Activated CD4-positive, alpha-beta memory T cell treated with anti-CD3 and anti-CD28 coated beads for 36 hours (primary cell): ENCODE data around the gene AHNAK2. TPM values are rescaled to one million over a fixed set of nuclear protein-coding genes. Genes with fewer than 3 reads are reported as not detected.
"Not testable (repeated sequence)": the region's sequence is repeated elsewhere in the genome, so short reads cannot be mapped to it uniquely, and the experiment has no call there.

Experiments
- CTCF ChIA-PET: fragments of 350-600 bp; sonication (Branson Sonifier 250); formaldehyde crosslinking; loops from one replicate; lab custom pipeline; 2021; ENCODE audit warnings: antibody characterized with exemption, inconsistent platforms; lab: Charles Lee
- POLR2A ChIA-PET: fragments of 350-600 bp; sonication (Branson Sonifier 250); formaldehyde crosslinking; loops from one replicate; lab custom pipeline; 2021; ENCODE audit warnings: antibody characterized with exemption; lab: Charles Lee
- DNase-seq: peaks from one replicate; pipeline ENCODE4 v3.0.0-alpha.2; 2020
- H3K27ac Mint-ChIP-seq: one replicate; pipeline ENCODE4 v1.8.0; 2021; ENCODE audit warnings: mixed read lengths
- H3K27me3 Mint-ChIP-seq: one replicate; pipeline ENCODE4 v1.8.0; 2021; ENCODE audit warnings: mixed read lengths
- H3K36me3 Mint-ChIP-seq: one replicate; pipeline ENCODE4 v1.8.0; 2021; ENCODE audit warnings: mixed read lengths
- H3K4me1 Mint-ChIP-seq: one replicate; pipeline ENCODE4 v1.8.0; 2021; ENCODE audit warnings: low read depth, mixed read lengths
- H3K4me3 Mint-ChIP-seq: one replicate; pipeline ENCODE4 v1.8.0; 2021; ENCODE audit warnings: mild to moderate bottlenecking, mixed read lengths
- H3K9me3 Mint-ChIP-seq: one replicate; pipeline ENCODE4 v1.8.0; 2021; ENCODE audit warnings: mixed read lengths
- intact Hi-C: fragments of 100-400 bp; cut with micrococcal nuclease; formaldehyde crosslinking; loops from one replicate; pipeline ENCODE4 v1.15.1; 2023
- total RNA-seq, 2 experiments: library from RNA; stranded (reverse); gene quantifications; one replicate each; pipeline ENCODE4 v1.2.3, GENCODE V29; 2021

Gene AHNAK2
- total RNA-seq, 2 experiments from 2014 or later, result 0.02 to 0.05 TPM

DNA sequence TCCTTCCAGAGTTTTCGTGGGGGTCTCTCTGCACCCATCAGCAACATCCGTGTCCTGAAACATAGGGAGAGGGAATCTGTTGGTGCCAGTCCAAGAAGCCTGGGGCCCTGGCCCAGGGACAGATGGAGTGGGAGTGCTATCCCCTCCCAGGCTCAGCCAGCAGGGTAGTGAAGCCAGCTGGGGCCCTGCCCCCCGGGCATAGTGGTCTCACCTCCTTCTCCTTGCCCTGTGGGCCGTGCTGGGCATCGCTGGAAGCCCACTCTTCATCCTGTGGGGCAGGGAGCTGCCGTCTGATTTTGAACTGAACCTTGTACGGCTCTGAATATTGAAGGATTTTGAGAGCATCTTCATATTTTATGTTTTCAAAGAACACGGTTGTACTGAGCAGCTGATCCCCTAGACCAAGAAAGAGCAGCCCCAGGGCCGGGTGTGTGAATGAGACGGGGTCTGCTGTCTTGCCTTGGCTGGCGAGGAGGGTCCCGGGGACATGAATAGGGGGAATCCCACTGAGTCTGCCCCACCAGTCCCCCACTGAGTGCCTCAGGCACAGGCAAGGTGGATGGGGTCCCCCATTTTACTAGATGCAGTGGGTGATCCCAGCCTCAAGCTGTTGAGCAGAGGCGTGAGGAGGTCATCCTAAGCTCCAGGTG, 23.3 kb downstream of the AHNAK2 start:
- intact Hi-C loops, result no loop called here
- Mint-ChIP-seq H3K4me3 (no peak overlapping the region), H3K4me1 (no peaks in the 10 kb centered on the region), H3K27ac (no peak overlapping the region), H3K9me3 (no peaks in the 10 kb centered on the region), H3K27me3 (peaks cover 17% of the 10 kb centered on the region), H3K36me3 (no peaks in the 10 kb centered on the region)
- ChIA-PET CTCF (no interaction called here), POLR2A (no interaction called here)
- no peak for DNase-seq

DNA sequence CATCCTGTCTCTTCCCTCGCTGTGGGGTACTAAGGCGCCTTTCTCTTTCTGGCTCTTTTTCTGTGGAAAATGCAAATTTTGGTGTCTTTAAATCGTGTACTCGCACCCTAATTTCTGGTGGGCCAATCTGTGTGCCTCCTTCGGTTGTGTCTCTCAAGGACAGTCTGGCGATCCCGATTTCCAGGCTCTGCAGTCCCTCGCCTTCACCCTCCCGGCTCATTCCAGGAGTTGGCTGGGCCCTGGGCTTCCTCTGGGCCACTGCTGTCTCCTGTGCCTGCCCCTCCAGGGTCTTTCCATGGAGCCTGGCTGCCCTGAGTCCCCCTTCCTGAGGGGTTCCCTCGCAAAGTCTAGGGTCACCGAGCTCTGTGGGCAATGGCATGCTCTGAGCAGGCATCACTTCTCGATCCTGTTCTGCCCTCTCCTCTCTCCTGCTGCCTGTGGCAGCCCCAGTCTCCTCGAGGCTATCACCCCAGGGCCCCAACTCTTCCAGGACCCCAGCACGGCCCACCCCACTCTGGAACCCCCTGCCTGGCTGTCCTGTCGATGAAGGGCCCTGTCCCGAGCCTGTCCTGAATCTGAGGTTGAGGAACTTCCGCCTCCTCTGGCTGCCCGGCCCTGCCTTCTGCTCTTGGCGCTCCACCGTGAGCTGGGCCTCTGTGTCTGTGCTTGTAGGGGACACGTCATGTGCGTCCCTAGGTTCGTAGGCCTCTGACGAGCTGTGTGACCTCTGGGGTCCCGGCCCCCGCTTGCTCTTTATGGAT, 24.1 kb downstream of the AHNAK2 start:
- intact Hi-C loops, result no loop called here
- Mint-ChIP-seq H3K4me1 (no peaks in the 10 kb centered on the region), H3K9me3 (no peaks in the 10 kb centered on the region), H3K27ac (no peak overlapping the region), H3K27me3 (peaks cover 17% of the 10 kb centered on the region), H3K4me3 (no peak overlapping the region), H3K36me3 (no peaks in the 10 kb centered on the region)
- DNase-seq, result no peak
- POLR2A ChIA-PET, result no interaction called here
- CTCF ChIA-PET, result no interaction called here

DNA sequence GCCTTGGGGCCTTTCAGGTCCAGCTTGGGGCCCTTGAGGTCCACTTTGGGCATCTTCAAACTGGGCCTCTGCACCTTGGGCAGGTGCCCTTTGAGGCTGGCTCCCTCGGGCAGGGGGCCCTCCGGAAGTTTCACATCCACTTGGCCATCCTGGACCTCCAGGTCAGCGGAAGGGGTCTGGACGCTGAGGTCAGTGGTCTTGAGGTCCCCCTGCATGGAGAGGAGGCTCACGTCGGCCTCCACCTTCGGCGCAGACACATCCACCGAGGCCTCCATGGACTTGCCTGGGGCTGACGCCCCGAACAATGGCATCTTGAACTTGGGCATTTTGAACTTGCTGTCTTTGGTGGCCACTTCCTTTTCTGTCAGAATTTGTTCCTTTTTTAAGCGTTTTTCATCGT, 25.1 kb downstream of the AHNAK2 start:
- Mint-ChIP-seq H3K9me3 (no peaks in the 10 kb centered on the region), H3K27ac (no peak overlapping the region), H3K36me3 (no peaks in the 10 kb centered on the region), H3K27me3 (peaks cover 14% of the 10 kb centered on the region), H3K4me1 (no peaks in the 10 kb centered on the region), H3K4me3 (no peak overlapping the region)
- intact Hi-C loops, result no loop called here
- CTCF ChIA-PET, result no interaction called here
- DNase-seq, result no peak
- POLR2A ChIA-PET, result no interaction called here

DNA sequence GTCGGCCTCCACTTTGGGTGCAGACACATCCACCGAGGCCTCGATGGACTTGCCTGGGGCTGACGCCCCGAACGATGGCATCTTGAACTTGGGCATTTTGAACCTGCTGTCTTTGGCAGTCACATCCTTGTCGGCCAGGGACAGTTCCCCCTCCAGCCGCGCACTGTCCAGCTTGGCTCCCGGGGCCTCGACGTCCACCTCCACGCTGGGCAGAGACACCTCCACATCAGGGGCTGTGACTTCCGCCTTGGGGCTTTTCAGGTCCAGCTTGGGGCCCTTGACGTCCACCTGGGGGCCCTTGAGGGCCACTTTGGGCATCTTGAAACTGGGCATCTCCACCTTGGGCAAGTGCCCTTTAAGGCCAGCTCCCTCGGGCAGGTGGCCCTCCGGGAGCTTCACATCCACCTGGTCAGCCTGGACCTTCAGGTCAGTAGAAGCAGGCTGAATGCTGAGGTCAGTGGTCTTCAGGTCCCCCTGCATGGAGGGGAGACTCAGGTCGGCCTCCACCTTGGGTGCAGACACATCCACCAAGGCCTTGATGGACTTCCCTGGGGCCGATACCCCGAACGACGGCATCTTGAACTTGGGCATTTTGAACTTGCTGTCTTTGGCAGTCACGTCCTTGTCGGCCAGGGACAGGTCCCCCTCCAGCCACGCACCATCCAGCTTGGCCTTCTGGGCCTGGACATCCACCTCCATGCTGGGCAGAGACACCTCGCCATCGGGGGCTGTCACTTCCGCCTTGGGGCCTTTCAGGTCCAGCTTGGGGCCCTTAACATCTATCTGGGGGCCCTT, 26.1 kb downstream of the AHNAK2 start:
- POLR2A ChIA-PET, DNase-seq, H3K9me3 Mint-ChIP-seq, H3K27me3 Mint-ChIP-seq, H3K4me1 Mint-ChIP-seq, CTCF ChIA-PET, H3K4me3 Mint-ChIP-seq, H3K27ac Mint-ChIP-seq, intact Hi-C loops, H3K36me3 Mint-ChIP-seq: not testable (repeated sequence)

DNA sequence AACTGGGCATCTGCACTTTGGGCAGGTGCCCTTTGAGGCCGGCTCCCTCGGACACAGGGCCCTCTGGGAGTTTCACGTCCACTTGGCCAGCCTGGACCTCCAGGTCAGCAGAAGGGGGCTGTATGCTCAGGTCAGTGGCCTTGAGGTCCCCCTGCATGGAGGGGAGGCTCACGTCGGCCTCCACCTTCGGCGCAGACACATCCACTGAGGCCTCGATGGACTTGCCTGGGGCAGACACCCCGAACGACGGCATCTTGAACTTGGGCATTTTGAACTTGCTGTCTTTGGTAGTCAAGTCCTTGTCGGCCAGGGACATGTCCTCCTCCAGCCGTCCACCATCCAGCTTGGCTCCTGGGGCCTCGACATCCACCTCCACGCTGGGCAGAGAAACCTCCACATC, 27.5 kb downstream of the AHNAK2 start:
- intact Hi-C loops, DNase-seq, H3K27me3 Mint-ChIP-seq, POLR2A ChIA-PET, H3K4me3 Mint-ChIP-seq, H3K36me3 Mint-ChIP-seq, H3K9me3 Mint-ChIP-seq, H3K4me1 Mint-ChIP-seq, H3K27ac Mint-ChIP-seq: not testable (repeated sequence)
- CTCF ChIA-PET, result interaction anchor here (0.6 kb wide), 1 partner anchor 406 kb away, joined by 3 read pairs; no protein-coding TSS in a partner anchor

DNA sequence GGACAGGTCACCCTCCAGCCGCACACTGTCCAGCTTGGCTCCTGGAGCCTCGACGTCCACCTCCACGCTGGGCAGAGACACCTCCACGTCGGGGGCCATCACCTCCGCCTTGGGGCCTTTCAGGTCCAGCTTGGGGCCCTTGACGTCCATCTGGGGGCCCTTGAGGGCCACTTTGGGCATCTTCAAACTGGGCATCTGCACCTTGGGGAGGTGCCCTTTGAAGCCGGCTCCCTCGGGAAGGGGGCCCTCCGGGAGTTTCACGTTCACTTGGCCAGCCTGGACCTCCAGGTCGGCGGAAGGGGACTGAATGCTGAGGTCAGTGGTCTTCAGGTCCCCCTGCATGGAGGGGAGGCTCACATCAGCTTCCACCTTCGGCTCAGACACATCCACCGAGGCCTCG, 28.2 kb downstream of the AHNAK2 start:
- H3K4me3 Mint-ChIP-seq, result no peak overlapping the region
- H3K27me3 Mint-ChIP-seq, result no peaks in the 10 kb centered on the region
- H3K27ac Mint-ChIP-seq, result no peak overlapping the region
- POLR2A ChIA-PET, result no interaction called here
- no peak for DNase-seq
- H3K4me1 Mint-ChIP-seq, result no peaks in the 10 kb centered on the region
- intact Hi-C loops, result no loop called here
- H3K9me3 Mint-ChIP-seq, result no peaks in the 10 kb centered on the region
- H3K36me3 Mint-ChIP-seq, result no peaks in the 10 kb centered on the region
- CTCF ChIA-PET, result no interaction called here

DNA sequence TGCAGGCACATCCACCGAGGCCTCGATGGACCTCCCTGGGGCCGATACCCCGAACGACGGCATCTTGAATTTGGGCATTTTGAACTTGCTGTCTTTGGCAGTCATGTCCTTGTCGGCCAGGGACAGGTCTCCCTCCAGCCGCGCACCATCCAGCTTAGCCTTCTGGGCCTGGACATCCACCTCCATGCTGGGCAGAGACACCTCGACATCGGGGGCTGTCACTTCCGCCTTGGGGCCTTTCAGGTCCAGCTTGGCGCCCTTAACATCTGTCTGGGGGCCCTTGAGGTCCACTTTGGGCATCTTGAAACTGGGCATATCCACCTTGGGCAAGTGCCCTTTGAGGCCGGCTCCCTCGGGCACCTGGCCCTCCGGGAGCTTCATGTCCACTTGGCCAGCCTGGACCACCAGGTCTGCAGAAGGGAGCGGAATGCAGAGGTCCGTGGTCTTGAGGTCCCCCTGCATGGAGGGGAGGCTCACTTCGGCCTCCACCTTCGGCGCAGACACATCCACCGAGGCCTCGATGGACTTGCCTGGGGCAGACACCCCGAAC, 28.7 kb downstream of the AHNAK2 start:
- intact Hi-C loops, CTCF ChIA-PET, H3K27me3 Mint-ChIP-seq, H3K4me1 Mint-ChIP-seq, H3K9me3 Mint-ChIP-seq, DNase-seq, POLR2A ChIA-PET, H3K36me3 Mint-ChIP-seq, H3K4me3 Mint-ChIP-seq, H3K27ac Mint-ChIP-seq: not testable (repeated sequence)

DNA sequence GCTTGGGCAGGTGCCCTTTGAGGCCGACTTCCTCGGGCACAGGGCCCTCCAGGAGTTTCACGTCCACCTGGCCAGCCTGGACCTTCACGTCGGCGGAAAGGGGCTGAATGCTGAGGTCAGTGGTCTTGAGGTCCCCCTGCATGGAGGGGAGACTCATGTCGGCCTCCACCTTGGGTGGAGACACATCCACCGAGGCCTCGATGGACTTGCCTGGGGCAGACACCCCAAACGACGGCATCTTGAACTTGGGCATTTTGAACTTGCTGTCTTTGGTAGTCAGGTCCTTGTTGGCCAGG, 29.5 kb downstream of the AHNAK2 start:
- no peaks in the 10 kb centered on the region for H3K9me3 Mint-ChIP-seq
- intact Hi-C loops, result no loop called here
- no peaks in the 10 kb centered on the region for H3K4me1 Mint-ChIP-seq
- no peaks in the 10 kb centered on the region for H3K36me3 Mint-ChIP-seq
- ChIA-PET POLR2A (no interaction called here), CTCF (no interaction called here)
- H3K27ac Mint-ChIP-seq, result no peak overlapping the region
- H3K27me3 Mint-ChIP-seq, result no peaks in the 10 kb centered on the region
- DNase-seq, result no peak
- H3K4me3 Mint-ChIP-seq, result no peak overlapping the region

DNA sequence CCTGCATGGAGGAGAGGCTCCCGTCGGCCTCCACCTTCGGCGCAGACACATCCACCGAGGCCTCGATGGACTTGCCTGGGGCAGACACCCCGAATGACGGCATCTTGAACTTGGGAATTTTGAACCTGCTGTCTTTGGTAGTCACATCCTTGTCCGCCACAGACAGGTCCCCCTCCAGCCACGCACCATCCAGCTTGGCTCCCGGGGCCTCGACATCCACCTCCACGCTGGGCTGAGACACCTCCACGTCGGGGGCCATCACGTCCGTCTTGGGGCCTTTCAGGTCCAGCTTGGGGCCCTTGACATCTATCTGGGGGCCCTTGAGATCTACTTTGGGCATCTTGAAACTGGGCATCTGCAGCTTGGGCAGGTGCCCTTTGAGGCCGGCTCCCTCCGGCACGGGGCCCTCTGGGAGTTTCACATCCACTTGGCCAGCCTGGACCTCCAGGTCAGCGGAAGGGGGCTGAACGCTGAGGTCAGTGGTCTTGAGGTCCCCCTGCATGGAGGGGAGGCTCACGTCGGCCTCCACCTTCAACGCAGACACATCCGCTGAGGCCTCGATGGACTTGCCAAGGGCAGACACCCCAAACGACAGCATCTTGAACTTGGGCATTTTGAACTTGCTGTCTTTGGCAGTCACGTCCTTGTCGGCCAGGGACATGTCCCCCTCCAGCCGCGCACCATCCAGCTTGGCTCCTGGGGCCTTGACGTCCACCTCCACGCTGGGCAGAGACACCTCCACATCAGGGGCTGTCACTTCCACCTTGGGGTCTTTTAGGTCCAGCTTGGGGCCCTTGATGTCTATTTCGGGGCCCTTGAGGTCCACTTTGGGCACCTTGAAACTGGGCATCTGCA, 30.1 kb downstream of the AHNAK2 start:
- intact Hi-C loops, H3K36me3 Mint-ChIP-seq, DNase-seq, CTCF ChIA-PET, H3K4me1 Mint-ChIP-seq, H3K4me3 Mint-ChIP-seq, POLR2A ChIA-PET, H3K27me3 Mint-ChIP-seq, H3K27ac Mint-ChIP-seq, H3K9me3 Mint-ChIP-seq: not testable (repeated sequence)

DNA sequence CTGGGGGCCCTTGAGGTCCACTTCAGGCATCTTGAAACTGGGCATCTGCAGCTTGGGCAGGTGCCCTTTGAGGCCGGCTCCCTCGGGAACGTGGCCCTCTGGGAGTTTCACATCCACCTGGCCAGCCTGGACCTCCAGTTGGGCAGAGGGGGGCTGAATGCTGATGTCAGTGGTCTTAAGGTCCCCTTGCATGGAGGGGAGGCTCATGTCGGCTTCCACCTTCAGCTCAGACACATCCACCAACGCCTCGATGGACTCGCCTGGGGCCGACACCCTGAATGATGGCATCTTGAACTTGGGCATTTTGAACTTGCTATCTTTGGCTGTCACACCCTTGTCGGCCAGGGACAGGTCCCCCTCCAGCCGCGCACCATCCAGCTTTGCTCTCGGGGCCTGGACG, 31.0 kb downstream of the AHNAK2 start:
- POLR2A ChIA-PET, result not testable (repeated sequence)

DNA sequence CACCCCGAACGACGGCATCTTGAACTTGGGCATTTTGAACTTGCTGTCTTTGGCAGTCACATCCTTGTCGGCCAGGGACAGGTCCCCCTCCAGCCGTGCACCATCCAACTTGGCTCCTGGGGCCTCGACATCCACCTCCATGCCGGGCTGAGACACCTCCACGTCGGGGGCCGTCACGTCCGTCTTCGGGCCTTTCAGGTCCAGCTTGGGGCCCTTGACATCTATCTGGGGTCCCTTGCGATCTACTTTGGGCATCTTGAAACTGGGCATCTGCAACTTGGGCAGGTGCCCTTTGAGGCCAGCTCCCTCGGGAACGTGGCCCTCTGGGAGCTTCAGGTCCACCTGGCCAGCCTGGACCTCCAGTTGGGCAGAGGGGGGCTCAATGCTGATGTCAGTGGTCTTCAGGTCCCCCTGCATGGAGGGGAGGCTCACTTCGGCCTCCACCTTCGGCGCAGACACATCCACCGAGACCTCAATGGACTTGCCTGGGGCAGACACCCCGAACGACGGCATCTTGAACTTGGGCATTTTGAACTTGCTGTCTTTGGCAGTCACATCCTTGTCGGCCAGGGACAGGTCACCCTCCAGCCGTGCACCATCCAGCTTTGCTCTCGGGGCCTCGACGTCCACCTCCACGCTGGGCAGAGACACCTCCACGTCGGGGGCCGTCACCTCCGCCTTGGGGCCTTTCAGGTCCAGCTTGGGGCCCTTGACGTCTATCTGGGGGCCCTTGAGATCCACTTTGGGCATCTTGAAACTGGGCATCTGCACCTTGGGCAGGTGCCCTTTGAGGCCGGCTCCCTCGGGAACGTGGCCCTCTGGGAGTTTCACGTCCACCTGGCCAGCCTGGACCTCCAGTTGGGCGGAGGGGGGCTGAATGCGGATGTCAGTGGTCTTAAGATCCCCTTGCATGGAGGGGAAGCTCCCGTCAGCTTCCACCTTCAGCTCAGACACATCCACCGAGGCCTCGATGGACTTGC, 31.9 kb downstream of the AHNAK2 start:
- H3K27me3 Mint-ChIP-seq, H3K4me1 Mint-ChIP-seq, DNase-seq, H3K9me3 Mint-ChIP-seq, H3K4me3 Mint-ChIP-seq, intact Hi-C loops, H3K27ac Mint-ChIP-seq, CTCF ChIA-PET, H3K36me3 Mint-ChIP-seq, POLR2A ChIA-PET: not testable (repeated sequence)

More for the DNA sequence above, 31.0 kb downstream of the AHNAK2 start:
- intact Hi-C loops, H3K9me3 Mint-ChIP-seq, H3K36me3 Mint-ChIP-seq, DNase-seq, CTCF ChIA-PET, H3K4me1 Mint-ChIP-seq, H3K4me3 Mint-ChIP-seq, H3K27me3 Mint-ChIP-seq, H3K27ac Mint-ChIP-seq: not testable (repeated sequence)
